GM10248 (cell line): ENCODE data around the gene CCDC154.
A peak's percentile ranks its signal among the peaks of the same experiment; 100 is the strongest.
"Not testable (repeated sequence)": the region's sequence is repeated elsewhere in the genome, so short reads cannot be mapped to it uniquely, and the experiment has no call there.

Experiments used
- CTCF ChIA-PET: fragments of 300-600 bp; sonication (Branson Sonifier 250); formaldehyde crosslinking; extraction: SDS; loops from one replicate; lab custom pipeline; 2021; ENCODE audit warnings: antibody characterized with exemption; lab: Yijun Ruan, JAX
- POLR2A ChIA-PET: fragments of 350-650 bp; sonication (Branson Sonifier 250); formaldehyde crosslinking; extraction: SDS; loops from one replicate; lab custom pipeline; 2020; ENCODE audit warnings: antibody characterized with exemption; lab: Yijun Ruan, JAX
- DNase-seq: peaks from one replicate; pipeline ENCODE4 v3.0.0; 2012; ENCODE audit errors: extremely low spot score
- TF ChIP-seq, protein P1 (sequence below): IDR thresholded peaks from 2 replicates; pipeline ENCODE4 v1.5.1; 2012; ENCODE audit warnings: mild to moderate bottlenecking, low read depth; ENCODE audit errors: extremely low read depth, missing control alignments, control extremely low read depth

CCDC154 gene

DNA sequence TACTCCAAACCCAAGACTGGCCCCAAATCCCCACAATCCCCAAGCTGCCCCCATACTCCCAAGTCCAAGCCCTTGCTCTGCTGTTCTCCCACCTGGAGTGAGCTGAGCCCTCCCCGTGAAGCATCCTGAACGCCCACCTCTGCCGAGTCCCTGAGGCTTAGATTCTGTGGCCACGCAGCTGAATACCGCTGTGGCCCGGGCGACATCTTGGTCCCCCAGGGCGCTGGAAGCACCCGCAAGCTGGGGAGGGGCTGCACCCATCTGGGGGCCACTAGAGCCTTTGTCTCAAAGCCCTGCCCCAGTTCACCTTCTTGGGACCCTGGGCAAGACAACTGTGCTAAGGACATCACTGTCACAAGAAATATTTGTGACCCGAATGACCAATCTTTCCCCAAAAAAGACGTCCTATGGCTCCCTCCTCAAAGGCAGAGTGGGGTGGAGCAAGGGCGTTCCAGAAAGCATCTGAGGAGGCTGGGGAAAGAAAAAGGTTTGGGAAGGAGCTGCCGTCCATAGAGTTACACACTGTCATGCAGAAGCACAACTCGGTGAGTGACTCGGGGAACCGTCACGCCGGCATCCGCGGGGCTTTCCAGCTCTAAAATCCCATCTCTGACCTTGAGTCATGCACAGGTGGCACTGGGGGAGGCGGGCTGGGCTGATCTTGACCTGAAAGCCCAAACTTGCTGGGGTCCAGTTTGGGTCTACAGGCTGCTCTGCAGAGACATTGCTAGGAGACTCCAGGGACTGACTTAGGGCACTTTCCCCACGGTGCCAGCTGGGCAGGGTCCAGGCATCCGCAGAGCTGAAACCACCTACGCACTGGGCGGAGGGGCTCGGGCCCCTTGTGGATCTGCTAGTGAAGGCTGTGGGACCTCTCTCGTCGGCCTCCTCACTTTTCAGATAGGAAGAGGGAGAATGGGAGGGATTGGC is 37.8 kb upstream of the CCDC154 start:
- TF ChIP-seq, protein P1, sequence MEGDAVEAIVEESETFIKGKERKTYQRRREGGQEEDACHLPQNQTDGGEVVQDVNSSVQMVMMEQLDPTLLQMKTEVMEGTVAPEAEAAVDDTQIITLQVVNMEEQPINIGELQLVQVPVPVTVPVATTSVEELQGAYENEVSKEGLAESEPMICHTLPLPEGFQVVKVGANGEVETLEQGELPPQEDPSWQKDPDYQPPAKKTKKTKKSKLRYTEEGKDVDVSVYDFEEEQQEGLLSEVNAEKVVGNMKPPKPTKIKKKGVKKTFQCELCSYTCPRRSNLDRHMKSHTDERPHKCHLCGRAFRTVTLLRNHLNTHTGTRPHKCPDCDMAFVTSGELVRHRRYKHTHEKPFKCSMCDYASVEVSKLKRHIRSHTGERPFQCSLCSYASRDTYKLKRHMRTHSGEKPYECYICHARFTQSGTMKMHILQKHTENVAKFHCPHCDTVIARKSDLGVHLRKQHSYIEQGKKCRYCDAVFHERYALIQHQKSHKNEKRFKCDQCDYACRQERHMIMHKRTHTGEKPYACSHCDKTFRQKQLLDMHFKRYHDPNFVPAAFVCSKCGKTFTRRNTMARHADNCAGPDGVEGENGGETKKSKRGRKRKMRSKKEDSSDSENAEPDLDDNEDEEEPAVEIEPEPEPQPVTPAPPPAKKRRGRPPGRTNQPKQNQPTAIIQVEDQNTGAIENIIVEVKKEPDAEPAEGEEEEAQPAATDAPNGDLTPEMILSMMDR, result no peak
- ChIA-PET CTCF (no interaction called here), POLR2A (no interaction called here)
- DNase-seq, result no peak

DNA sequence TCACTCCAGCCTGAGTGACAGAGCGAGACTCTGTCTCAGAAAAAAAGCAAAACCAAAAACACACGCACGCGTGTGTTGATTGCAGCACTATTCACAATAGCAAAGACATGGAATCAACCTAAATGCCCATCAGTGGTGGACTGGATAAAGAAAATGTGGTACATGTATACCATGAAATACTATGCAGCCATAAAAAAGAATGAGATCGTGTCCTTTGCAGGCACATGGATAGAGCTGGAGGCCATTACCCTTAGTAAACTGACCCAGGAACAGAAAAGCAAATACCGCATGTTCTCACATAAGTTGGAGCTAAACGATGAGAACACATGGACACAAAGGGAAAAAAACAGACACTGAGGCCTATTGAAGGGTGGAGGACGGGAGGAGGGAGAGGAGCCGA is 34.6 kb upstream of the CCDC154 start:
- CTCF ChIA-PET, POLR2A ChIA-PET, DNase-seq: not testable (repeated sequence)

DNA sequence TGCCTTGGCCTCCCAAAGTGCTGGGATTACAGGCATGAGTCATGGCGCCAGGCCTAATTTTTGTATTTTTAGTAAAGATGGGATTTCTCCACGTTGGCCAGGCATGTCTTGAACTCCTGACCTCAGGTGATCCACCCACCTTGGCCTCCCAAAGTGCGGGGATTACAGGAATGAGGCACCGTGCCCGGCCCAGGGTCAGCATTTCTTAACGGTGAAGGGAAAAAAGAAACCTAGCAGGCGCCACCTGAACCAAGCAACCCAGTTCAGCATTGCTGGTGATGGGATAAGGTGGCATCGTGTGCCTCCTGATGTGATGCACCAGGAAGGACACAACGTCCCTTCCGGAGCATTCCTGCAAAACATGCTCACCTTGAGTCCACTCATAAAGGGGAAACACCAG is 32.7 kb upstream of the CCDC154 start:
- DNase-seq, result no peak
- ChIA-PET POLR2A (no interaction called here), CTCF (no interaction called here)
- TF ChIP-seq, protein P1, result no peak

GRCh38 chr16:1475552-1476114 is 31.3 kb upstream of the CCDC154 start:
- no peak for DNase-seq
- CTCF ChIA-PET, result no interaction called here
- TF ChIP-seq, protein P1, result no peak
- POLR2A ChIA-PET, result no interaction called here

DNA sequence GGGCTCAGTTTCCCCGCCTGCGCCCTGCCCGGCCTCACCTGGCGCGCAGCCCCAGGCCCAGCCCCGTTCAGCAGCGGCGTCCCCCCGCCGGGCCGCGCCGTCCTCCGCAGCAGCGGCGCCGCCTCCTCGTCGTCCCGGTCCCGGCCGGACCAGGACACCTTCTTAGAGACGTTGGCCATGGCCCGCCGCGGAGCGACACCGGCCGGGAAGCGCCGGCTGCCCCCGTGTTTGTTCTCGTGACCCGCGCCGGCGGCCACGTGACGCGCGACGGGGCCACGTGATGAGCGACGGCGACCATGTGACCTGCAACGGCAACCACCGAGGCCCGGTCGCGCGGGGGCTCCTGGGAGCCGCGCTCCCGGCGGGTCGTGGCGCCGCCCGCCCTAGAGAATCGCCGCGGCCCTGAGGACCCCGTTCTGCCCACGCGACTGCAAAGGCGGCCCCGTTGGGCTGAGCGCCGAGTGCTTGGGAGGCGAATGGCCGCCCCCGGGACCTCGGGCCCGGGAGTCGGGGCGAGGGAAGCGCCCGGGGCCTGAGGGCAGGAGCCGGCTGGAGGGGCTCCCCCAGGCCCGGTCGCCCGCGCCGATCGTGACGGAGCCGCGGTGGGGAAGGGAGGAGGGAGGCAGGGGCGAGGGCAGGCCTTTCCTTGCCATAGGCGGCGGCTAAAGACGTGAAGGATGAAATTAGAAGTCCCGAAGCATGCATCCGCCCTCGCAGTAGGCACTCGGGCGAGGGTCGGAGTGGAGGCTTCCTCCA is 30.6 kb upstream of the CCDC154 start, which contains the start of gene CLCN7:
TSS of gene CLCN7 (minus strand) at position 233 of the 756 bp plus-strand sequence. CDS start at position 179, 54 bp downstream.
- POLR2A ChIA-PET, result no interaction called here
- CTCF ChIA-PET, result no interaction called here
- DNase-seq, result peak; percentile 98
- TF ChIP-seq, protein P1, result no peak

DNA sequence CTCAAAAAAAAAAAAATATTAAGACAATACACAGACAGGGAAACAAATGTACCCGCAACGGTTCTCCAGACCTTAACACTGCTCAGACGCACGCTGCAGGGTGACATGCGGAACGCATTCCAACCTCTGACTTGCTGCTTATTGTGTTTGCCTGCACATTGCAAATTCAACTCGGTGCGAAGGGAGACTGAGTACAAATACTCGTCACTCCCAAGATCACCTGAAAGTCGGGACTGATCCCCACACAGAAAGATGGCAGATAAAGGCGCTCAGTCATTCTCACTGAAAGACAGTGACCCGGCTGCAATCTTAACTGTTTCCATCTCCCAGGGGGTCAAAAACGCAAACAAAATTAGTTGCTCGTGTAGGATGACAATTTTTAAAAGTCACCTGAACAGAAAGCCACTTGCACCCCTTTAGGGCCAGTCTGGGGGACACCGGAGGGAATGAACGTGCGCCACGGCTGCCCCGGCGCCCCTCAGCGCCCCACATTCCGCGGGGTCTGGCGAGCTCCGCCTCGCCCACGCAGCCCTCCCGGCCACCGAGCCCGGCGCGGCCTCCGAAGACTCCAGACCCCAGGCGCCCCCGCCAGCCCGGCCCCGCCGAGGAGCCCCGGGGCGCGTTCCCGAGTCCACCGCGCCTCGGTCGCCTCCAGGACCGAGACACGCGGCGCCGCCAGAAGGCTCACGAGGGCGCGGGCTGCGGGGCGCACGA is 29.9 kb upstream of the CCDC154 start:
- ChIA-PET CTCF (no interaction called here), POLR2A (no interaction called here)
- TF ChIP-seq, protein P1, result no peak
- DNase-seq, result no peak
